T-helper 2 cell treated with Interferon-gamma antibody and Interleukin-4, amounts not matched to agents 5 μg/mL and 100 μg/mL, for 36 hours (primary cell): ENCODE data around the gene SPDYE2B.
A peak's percentile ranks its signal among the peaks of the same experiment; 100 is the strongest.
"Not testable (repeated sequence)": the region's sequence is repeated elsewhere in the genome, so short reads cannot be mapped to it uniquely, and the experiment has no call there.

Experiments
- DNase-seq: peaks from one replicate; pipeline ENCODE4 v3.0.0; 2021; ENCODE audit warnings: low spot score
- H3K27ac Mint-ChIP-seq: one replicate; pipeline ENCODE4 v1.8.0; 2021; ENCODE audit warnings: mild to moderate bottlenecking, mixed read lengths
- H3K27me3 Mint-ChIP-seq: one replicate; pipeline ENCODE4 v1.8.0; 2021; ENCODE audit warnings: low read depth, mixed read lengths
- H3K36me3 Mint-ChIP-seq: one replicate; pipeline ENCODE4 v1.8.0; 2021; ENCODE audit warnings: low read depth, mixed read lengths
- H3K4me1 Mint-ChIP-seq: one replicate; pipeline ENCODE4 v1.8.0; 2021; ENCODE audit warnings: low read depth, mixed read lengths
- H3K4me3 Mint-ChIP-seq: one replicate; pipeline ENCODE4 v1.8.0; 2022; ENCODE audit warnings: mild to moderate bottlenecking, moderate library complexity, mixed read lengths
- H3K9me3 Mint-ChIP-seq: one replicate; pipeline ENCODE4 v1.8.0; 2021; ENCODE audit warnings: mixed read lengths

SPDYE2B gene

DNA sequence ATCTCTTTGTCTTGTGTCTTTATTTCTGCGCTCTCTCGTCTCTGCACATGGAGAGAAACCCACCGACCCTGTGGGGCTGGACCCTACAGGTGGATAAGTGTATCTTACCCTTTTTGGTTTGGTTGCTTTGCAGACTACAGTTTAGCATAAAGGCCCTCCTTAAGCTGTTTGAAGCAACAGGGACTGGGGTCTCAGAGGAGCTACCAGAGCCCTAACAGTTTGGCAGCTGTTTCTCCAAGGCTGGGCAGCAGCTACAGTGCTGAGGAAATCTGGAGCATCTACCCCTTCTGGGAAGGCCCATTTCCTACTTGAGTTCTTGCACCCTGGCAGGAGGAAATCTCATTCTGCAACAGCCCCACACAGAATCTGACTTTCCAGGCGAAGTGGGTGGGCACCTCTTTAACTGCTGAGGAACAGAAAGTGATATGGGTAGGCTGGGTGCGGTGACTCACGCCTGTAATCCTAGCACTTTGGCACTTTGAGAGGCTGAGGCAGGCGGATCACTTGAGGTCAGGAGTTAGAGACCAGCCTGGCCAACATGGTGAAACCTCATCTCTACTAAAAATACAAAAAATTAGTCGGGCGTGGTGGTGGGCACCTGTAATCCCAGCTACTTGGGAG lies 23.4 kb downstream of the SPDYE2B start:
- DNase-seq, H3K27me3 Mint-ChIP-seq, H3K4me3 Mint-ChIP-seq, H3K4me1 Mint-ChIP-seq, H3K27ac Mint-ChIP-seq, H3K36me3 Mint-ChIP-seq, H3K9me3 Mint-ChIP-seq: not testable (repeated sequence)

- H3K36me3 Mint-ChIP-seq, H3K27ac Mint-ChIP-seq, H3K4me1 Mint-ChIP-seq, H3K27me3 Mint-ChIP-seq, H3K9me3 Mint-ChIP-seq, H3K4me3 Mint-ChIP-seq: not testable (repeated sequence)
- peak; percentile 33 for DNase-seq
Measured at GRCh38 chr7:102675545-102675944, 25.4 kb downstream of the SPDYE2B start.

GRCh38 chr7:102680780-102681179 lies 30.7 kb downstream of the SPDYE2B start:
- H3K4me3 Mint-ChIP-seq, DNase-seq, H3K36me3 Mint-ChIP-seq, H3K27ac Mint-ChIP-seq, H3K9me3 Mint-ChIP-seq, H3K4me1 Mint-ChIP-seq, H3K27me3 Mint-ChIP-seq: not testable (repeated sequence)

- H3K4me1 Mint-ChIP-seq: not testable (repeated sequence)
Measured at GRCh38 chr7:102682560-102682959, 32.4 kb downstream of the SPDYE2B start.

DNA sequence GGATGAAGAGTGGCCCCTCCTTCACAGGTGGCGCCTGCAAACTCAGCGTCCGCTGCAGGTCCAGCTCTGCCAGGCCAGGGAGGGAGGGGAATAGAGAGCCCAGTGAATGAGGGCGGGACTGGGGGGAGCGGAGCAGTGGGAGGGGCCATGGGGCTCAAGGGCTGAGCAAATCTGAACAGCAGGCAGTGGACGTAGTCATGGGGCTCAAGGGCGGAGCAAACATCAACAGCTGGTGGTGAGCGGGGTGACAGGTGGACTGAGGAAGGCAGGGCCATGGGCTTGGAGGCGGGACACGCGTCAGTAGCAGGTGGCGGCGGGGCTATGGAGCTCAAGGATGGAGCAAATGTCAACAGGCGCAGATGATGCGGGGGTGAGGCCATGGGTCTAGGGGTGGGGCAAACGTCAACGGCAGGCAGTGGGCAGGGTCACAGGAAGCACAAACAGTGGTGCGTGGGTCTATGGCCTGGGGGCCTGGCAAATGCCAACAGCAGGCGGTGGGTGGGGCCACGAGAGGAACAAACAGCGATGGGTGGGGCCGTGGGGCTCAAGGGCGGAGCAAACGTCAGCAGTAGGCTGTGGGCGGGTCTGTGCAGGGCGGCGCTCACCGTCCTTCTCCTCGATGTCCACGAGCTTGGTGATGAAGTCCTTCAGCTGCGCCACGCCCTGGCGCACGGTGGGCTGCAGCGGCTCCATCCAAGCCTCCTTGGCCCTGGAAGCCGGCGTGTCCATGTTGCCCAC lies 38.3 kb downstream of the SPDYE2B start:
- H3K4me1 Mint-ChIP-seq, H3K27me3 Mint-ChIP-seq, H3K36me3 Mint-ChIP-seq, H3K27ac Mint-ChIP-seq, H3K9me3 Mint-ChIP-seq, H3K4me3 Mint-ChIP-seq, DNase-seq: not testable (repeated sequence)

More at GRCh38 chr7:102682560-102682959, 32.4 kb downstream of the SPDYE2B start:
- not testable (repeated sequence) for H3K27me3 Mint-ChIP-seq, H3K4me3 Mint-ChIP-seq, H3K36me3 Mint-ChIP-seq, H3K9me3 Mint-ChIP-seq, DNase-seq, H3K27ac Mint-ChIP-seq

GRCh38 chr7:102689436-102690282 lies 39.5 kb downstream of the SPDYE2B start:
- H3K27me3 Mint-ChIP-seq, H3K27ac Mint-ChIP-seq, H3K9me3 Mint-ChIP-seq, DNase-seq, H3K4me3 Mint-ChIP-seq, H3K36me3 Mint-ChIP-seq, H3K4me1 Mint-ChIP-seq: not testable (repeated sequence)

DNA sequence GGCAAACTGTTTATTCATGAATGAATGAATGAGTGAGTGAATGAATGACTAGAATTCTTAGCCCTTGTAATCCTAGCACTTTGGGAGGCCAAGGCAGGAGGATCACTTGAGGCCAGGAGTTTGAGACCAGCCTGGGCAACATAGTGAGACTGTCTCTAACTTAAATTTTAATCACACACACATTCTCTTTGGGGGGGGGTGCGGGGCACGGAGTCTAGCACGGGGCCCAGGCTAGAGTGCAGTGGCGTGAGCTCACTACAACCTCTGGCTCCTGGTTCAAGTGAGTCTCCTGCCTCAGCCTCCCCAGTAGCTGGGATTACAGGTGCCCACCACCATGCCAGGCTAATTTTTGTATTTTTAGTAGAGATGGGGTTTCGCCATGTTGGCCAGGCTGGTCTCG lies 40.5 kb downstream of the SPDYE2B start:
- H3K4me1 Mint-ChIP-seq: not testable (repeated sequence)

DNA sequence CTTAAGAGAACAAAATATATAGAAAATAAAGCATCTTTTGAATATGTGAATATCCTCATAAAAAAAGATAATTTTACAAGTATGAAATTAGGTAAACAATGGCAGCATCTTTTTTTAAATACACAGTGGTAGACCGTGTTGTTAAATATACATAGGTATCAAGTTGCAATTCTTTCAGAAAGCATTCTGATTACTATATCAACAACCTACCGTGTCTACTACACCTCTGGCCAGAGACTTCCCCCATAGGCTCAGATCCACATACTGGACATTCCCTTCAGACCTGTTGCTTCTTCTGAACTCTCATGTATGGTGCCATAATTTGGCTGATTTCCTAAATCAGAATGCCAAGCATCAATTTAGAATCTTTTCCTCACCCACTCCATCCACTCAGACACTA lies 43.9 kb downstream of the SPDYE2B start:
- H3K4me1 Mint-ChIP-seq, H3K27me3 Mint-ChIP-seq, H3K9me3 Mint-ChIP-seq, H3K4me3 Mint-ChIP-seq, H3K27ac Mint-ChIP-seq, DNase-seq, H3K36me3 Mint-ChIP-seq: not testable (repeated sequence)

More for the DNA sequence above, 40.5 kb downstream of the SPDYE2B start:
- DNase-seq, H3K4me3 Mint-ChIP-seq, H3K36me3 Mint-ChIP-seq, H3K9me3 Mint-ChIP-seq, H3K27ac Mint-ChIP-seq, H3K27me3 Mint-ChIP-seq: not testable (repeated sequence)

DNA sequence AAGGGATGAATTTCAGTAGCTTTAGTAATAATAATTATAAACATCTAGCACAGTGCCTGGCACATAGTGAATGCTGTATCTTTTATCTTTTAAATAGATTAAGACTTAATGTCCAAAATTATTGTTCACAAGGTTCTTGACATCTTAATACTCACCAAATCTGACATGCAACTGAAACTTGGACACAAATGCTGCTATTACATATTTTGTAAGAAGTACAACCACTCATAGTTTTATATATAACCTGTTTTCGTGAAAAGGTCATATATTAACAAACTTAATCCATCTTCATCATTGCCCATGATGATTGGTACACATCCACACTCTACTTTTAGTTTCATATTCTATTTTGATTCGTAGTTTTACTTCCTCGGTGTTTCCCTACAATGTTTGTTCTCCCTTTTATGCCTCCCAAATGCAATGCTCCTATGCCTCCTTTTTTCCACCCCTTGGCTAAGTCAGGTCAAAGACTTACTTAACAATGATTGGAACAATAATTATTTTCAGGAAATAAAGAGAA lies 45.0 kb downstream of the SPDYE2B start:
- H3K27me3 Mint-ChIP-seq: peaks cover 13% of the 10 kb centered on the region
- DNase-seq, H3K36me3 Mint-ChIP-seq, H3K9me3 Mint-ChIP-seq, H3K4me1 Mint-ChIP-seq, H3K4me3 Mint-ChIP-seq, H3K27ac Mint-ChIP-seq: not testable (repeated sequence)

- H3K36me3 Mint-ChIP-seq, H3K27ac Mint-ChIP-seq, H3K9me3 Mint-ChIP-seq, H3K4me1 Mint-ChIP-seq, DNase-seq, H3K4me3 Mint-ChIP-seq: not testable (repeated sequence)
- peaks cover 18% of the 10 kb centered on the region for H3K27me3 Mint-ChIP-seq
Measured at GRCh38 chr7:102696009-102696408, 45.9 kb downstream of the SPDYE2B start.

GRCh38 chr7:102697642-102698512 lies 47.8 kb downstream of the SPDYE2B start:
- H3K4me3 Mint-ChIP-seq, H3K36me3 Mint-ChIP-seq, H3K4me1 Mint-ChIP-seq, H3K9me3 Mint-ChIP-seq, H3K27ac Mint-ChIP-seq, DNase-seq: not testable (repeated sequence)
- peaks cover 19% of the 10 kb centered on the region for H3K27me3 Mint-ChIP-seq

GRCh38 chr7:102698962-102699750 lies 49.0 kb downstream of the SPDYE2B start:
- DNase-seq, H3K4me3 Mint-ChIP-seq, H3K27ac Mint-ChIP-seq, H3K9me3 Mint-ChIP-seq, H3K36me3 Mint-ChIP-seq, H3K4me1 Mint-ChIP-seq: not testable (repeated sequence)
- peaks cover 18% of the 10 kb centered on the region for H3K27me3 Mint-ChIP-seq
